ENCODE results near the gene RNF144B. TPM values are rescaled to one million over a fixed set of nuclear protein-coding genes. Genes with fewer than 3 reads are reported as not detected.

RNF144B gene
- total RNA-seq, 1 experiment from 2014 or later: 2.3 TPM

DNA sequence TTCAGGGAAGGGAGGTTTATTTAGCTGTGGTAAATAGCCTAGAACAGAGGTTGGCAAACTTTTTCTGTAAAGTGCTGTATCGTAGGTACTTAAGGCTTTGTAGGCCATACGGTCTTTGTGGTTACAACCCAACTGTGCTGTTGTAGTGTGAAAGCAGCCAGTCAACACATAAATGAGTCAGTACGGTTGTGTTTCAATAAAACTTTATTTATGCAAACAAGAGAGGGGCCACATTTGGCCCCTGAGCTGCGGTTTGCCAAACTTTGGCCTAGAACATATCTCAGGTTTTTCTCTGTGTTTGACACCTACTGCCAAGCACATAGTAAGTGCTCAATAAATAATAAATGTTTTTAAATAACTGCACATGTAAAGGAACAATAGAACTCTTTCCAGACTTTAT, 102.2 kb downstream of the RNF144B start:
- Histone ChIP-seq H3T11ph (ENCODE audit: low read length) (no peak overlapping the region), H3K79me1 (ENCODE audit: insufficient read depth, low read depth, low read length, poor library complexity, severe bottlenecking) (no peaks in the 10 kb centered on the region), H3K9ac (ENCODE audit: extremely low read depth, insufficient read length, low read length) (no peak overlapping the region), H4K20me1 (ENCODE audit: control insufficient read depth, insufficient read depth, insufficient read length) (no peaks in the 10 kb centered on the region), H4K8ac (replicated peaks; ENCODE audit: insufficient read length, low read depth, low read length) (no peak overlapping the region), H3K23me2 (ENCODE audit: insufficient read length, low read depth, low read length, poor library complexity, severe bottlenecking) (no peaks in the 10 kb centered on the region), H3K18ac (ENCODE audit: insufficient read length, low read depth, low read length) (no peak overlapping the region), H3K4ac (ENCODE audit: low read depth, low read length) (no peak overlapping the region), H3K27me3 (ENCODE audit: insufficient read depth, low read length) (no peaks in the 10 kb centered on the region), H2BK12ac (ENCODE audit: insufficient read length, low read depth, low read length) (no peak overlapping the region), H3K4me1 (ENCODE audit: insufficient read depth, low read length) (peaks cover 12% of the 10 kb centered on the region; the same call in 1 of the 2 replicates), H3K79me2 (ENCODE audit: insufficient read depth, low read length) (no peaks in the 10 kb centered on the region), H2BK15ac (ENCODE audit: low read depth, low read length) (no peak overlapping the region), H2BK20ac (ENCODE audit: low read depth, low read length, poor library complexity, severe bottlenecking) (no peak overlapping the region), H3K56ac (ENCODE audit: insufficient read length, low read depth, low read length) (no peak overlapping the region), H3K4me2 (ENCODE audit: insufficient read depth, insufficient read length, low read length) (no peak overlapping the region), H2BK120ac (ENCODE audit: low read depth, low read length, poor library complexity, severe bottlenecking) (no peak overlapping the region), H2AFZ (ENCODE audit: low read length) (no peak overlapping the region), H3K9me3 (ENCODE audit: control insufficient read depth, low read depth, low read length) (no peaks in the 10 kb centered on the region), H2BK5ac (ENCODE audit: insufficient read length, low read length) (no peak overlapping the region), H4K5ac (ENCODE audit: insufficient read length, low read depth, low read length) (no peak overlapping the region), H3K23ac (ENCODE audit: insufficient read length, low read depth, low read length) (no peak overlapping the region), H4K91ac (ENCODE audit: insufficient read length, low read depth, low read length) (no peak overlapping the region), H3K14ac (ENCODE audit: insufficient read depth, low read length) (no peak overlapping the region), H2AK5ac (ENCODE audit: insufficient read length, low read length) (no peak overlapping the region), H3K27ac (ENCODE audit: insufficient read length, low read depth, low read length) (no peak overlapping the region)
- Mint-ChIP-seq H3K4me1 (peaks cover 24 to 33% of the 10 kb centered on the region in 2 experiments), H3K4me3 (no peak overlapping the region), H3K27me3 (ENCODE audit: low read depth) (no peaks in the 10 kb centered on the region), H3K36me3 (ENCODE audit: insufficient read depth in 1 of 3, low read depth in 3 of 3) (no peaks in the 10 kb centered on the region), H3K27ac (no peak overlapping the region), H3K9me3 (no peaks in the 10 kb centered on the region)
- TF ChIP-seq, protein P1, sequence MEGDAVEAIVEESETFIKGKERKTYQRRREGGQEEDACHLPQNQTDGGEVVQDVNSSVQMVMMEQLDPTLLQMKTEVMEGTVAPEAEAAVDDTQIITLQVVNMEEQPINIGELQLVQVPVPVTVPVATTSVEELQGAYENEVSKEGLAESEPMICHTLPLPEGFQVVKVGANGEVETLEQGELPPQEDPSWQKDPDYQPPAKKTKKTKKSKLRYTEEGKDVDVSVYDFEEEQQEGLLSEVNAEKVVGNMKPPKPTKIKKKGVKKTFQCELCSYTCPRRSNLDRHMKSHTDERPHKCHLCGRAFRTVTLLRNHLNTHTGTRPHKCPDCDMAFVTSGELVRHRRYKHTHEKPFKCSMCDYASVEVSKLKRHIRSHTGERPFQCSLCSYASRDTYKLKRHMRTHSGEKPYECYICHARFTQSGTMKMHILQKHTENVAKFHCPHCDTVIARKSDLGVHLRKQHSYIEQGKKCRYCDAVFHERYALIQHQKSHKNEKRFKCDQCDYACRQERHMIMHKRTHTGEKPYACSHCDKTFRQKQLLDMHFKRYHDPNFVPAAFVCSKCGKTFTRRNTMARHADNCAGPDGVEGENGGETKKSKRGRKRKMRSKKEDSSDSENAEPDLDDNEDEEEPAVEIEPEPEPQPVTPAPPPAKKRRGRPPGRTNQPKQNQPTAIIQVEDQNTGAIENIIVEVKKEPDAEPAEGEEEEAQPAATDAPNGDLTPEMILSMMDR (conservative IDR thresholded peaks at IDR 0.05): no peak
- WGBS (ENCODE audit: extremely low coverage, insufficient read length, low lambda C conversion rate): no CpG with 5 or more reads among the region's 4 CpGs
- DNase-seq: no peak

Data from H9 (cell line).